Tibial nerve (tissue), 4 donors: ENCODE data around the gene EXPH5. TPM values are rescaled to one million over a fixed set of nuclear protein-coding genes. Genes with fewer than 3 reads are reported as not detected.

ENCODE experiments used
- DNase-seq, 2 donors: peaks; one replicate each; pipeline ENCODE4 v3.0.0-alpha.2; 2019; ENCODE audit warnings: low spot score in 2 of 2
- H3K27ac ChIP-seq, 4 donors: fragments of 200-600 bp; sonication (generic) in 3 of 4; one replicate each; pipeline ENCODE4 v1.5.1; 2017 to 2019; ENCODE audit warnings: mild to moderate bottlenecking in 1 of 4
- H3K27me3 ChIP-seq, 2 donors: fragments of 200-600 bp; sonication (generic) in 1 of 2; one replicate each; pipeline versions ENCODE4 v1.5.1 to v1.6.0; 2017 to 2019
- H3K36me3 ChIP-seq, 3 donors: fragments of 200-600 bp; sonication (generic); one replicate each; pipeline ENCODE4 v1.5.1; 2018 to 2019
- H3K4me1 ChIP-seq, 4 donors: fragments of 200-600 bp; sonication (generic) in 3 of 4; one replicate each; pipeline ENCODE4 v1.5.1; 2017 to 2019
- H3K4me3 ChIP-seq, 4 donors: fragments of 200-600 bp; sonication (generic) in 3 of 4; one replicate each; pipeline ENCODE4 v1.5.1; 2017 to 2019; ENCODE audit warnings: mild to moderate bottlenecking in 1 of 4, moderate library complexity in 1 of 4
- H3K9me3 ChIP-seq, 4 donors: fragments of 200-600 bp; sonication (generic) in 3 of 4; one replicate each; pipeline ENCODE4 v1.5.1; 2017 to 2019
- CTCF ChIP-seq, 5 experiments: fragments of 200-600 bp in 3 of 5; fragments of 450-650 bp in 2 of 5; sonication (generic) in 3 of 5; IDR thresholded peaks; one replicate each; pipeline ENCODE4 v1.5.1; 2016 to 2019; ENCODE audit warnings: antibody characterized with exemption in 5 of 5, mild to moderate bottlenecking in 3 of 5, moderate library complexity in 2 of 5
- EP300 ChIP-seq, 2 donors: sonication (generic); formaldehyde crosslinking; IDR thresholded peaks; one replicate each; pipeline ENCODE4 v1.6.1; 2017; ENCODE audit warnings: antibody characterized with exemption in 2 of 2, mild to moderate bottlenecking in 1 of 2
- POLR2A ChIP-seq, 2 donors: fragments of 450-650 bp; IDR thresholded peaks; one replicate each; pipeline ENCODE4 v1.6.1; 2017; ENCODE audit warnings: antibody characterized with exemption in 2 of 2, mild to moderate bottlenecking in 2 of 2, moderate library complexity in 2 of 2
- WGBS, 2 donors: methylation state at CpG; one replicate each; pipeline ENCODE4 v1.1.5; 2018; 5-methylcytosine and 5-hydroxymethylcytosine counted together
- total RNA-seq, 4 donors: library from RNA; depleted of rRNA; stranded (reverse); fragments of >200 nt; gene quantifications; one replicate each; pipeline ENCODE4 v1.1.0, GENCODE V29; 2016

EXPH5 gene
- total RNA-seq, 4 donors from 2014 or later: 2.4 to 5.4 (median 4.1) TPM

GRCh38 chr11:108601150-108601549 lies 7.6 kb upstream of the EXPH5 start:
- no peaks in the 10 kb centered on the region for H3K4me1 ChIP-seq
- DNase-seq: no peak
- H3K9me3 ChIP-seq: no peaks in the 10 kb centered on the region
- 76 to 83% methylated on average over 1 of the region's 1 CpG for WGBS, 2 donors
- peaks cover 0 to 4% of the 10 kb centered on the region in 2 donors for H3K27me3 ChIP-seq
- no peak overlapping the region for H3K4me3 ChIP-seq
- no peak for TF ChIP-seq POLR2A (IDR thresholded peaks at IDR 0.05)
- no peak for TF ChIP-seq EP300 (IDR thresholded peaks at IDR 0.05)
- TF ChIP-seq CTCF (IDR thresholded peaks at IDR 0.05): no peak
- H3K27ac ChIP-seq: no peak overlapping the region
- no peaks in the 10 kb centered on the region for H3K36me3 ChIP-seq

- TF ChIP-seq CTCF (IDR thresholded peaks at IDR 0.05): no peak
- TF ChIP-seq POLR2A (IDR thresholded peaks at IDR 0.05): no peak
- TF ChIP-seq EP300 (IDR thresholded peaks at IDR 0.05): no peak
- no peak overlapping the region for H3K4me3 ChIP-seq
- no peaks in the 10 kb centered on the region for H3K36me3 ChIP-seq
- no peak overlapping the region for H3K27ac ChIP-seq
- H3K27me3 ChIP-seq: peaks cover 0 to 7% of the 10 kb centered on the region in 2 donors
- DNase-seq: no peak
- no peaks in the 10 kb centered on the region for H3K4me1 ChIP-seq
- H3K9me3 ChIP-seq: no peaks in the 10 kb centered on the region
- WGBS, 2 donors: 88 to 92% methylated on average over 2 of the region's 2 CpGs
Observed at GRCh38 chr11:108599978-108600377, 6.4 kb upstream of the EXPH5 start.

- no peak for TF ChIP-seq EP300 (IDR thresholded peaks at IDR 0.05)
- TF ChIP-seq CTCF (IDR thresholded peaks at IDR 0.05): no peak
- no peak for TF ChIP-seq POLR2A (IDR thresholded peaks at IDR 0.05)
- 60% methylated on average over 5 of the region's 5 CpGs for WGBS, 2 donors
- Histone ChIP-seq H3K36me3 (no peaks in the 10 kb centered on the region), H3K4me3 (no peak overlapping the region), H3K4me1 (peaks cover 0 to 11% (median 2%) of the 10 kb centered on the region in 4 donors), H3K9me3 (no peaks in the 10 kb centered on the region), H3K27me3 (peaks cover 0 to 6% of the 10 kb centered on the region in 2 donors), H3K27ac (no peak overlapping the region)
- no peak for DNase-seq
Observed at GRCh38 chr11:108597736-108598355, 4.3 kb upstream of the EXPH5 start.

- TF ChIP-seq CTCF (IDR thresholded peaks at IDR 0.05): no peak
- TF ChIP-seq POLR2A (IDR thresholded peaks at IDR 0.05): no peak
- TF ChIP-seq EP300 (IDR thresholded peaks at IDR 0.05): no peak
Observed at GRCh38 chr11:108596701-108597100, 3.1 kb upstream of the EXPH5 start.

GRCh38 chr11:108593923-108594434 lies 411 bp upstream of the EXPH5 start:
- Histone ChIP-seq H3K27ac (peak overlapping the region in 1 of 4 donors; percentile 87), H3K9me3 (no peaks in the 10 kb centered on the region), H3K36me3 (no peaks in the 10 kb centered on the region), H3K4me1 (peaks cover 0 to 16% (median 4%) of the 10 kb centered on the region in 4 donors), H3K4me3 (peak overlapping the region in 3 of 4 donors; percentile 59 to 87 (median 72)), H3K27me3 (peaks cover 0 to 6% of the 10 kb centered on the region in 2 donors)
- WGBS, 2 donors: 23 to 24% methylated on average over 5 of the region's 5 CpGs
- DNase-seq: no peak
- TF ChIP-seq CTCF (IDR thresholded peaks at IDR 0.05) (no peak), POLR2A (IDR thresholded peaks at IDR 0.05) (no peak), EP300 (IDR thresholded peaks at IDR 0.05) (no peak)

More at GRCh38 chr11:108596701-108597100, 3.1 kb upstream of the EXPH5 start:
- Histone ChIP-seq H3K36me3 (no peaks in the 10 kb centered on the region), H3K4me1 (peaks cover 0 to 16% (median 4%) of the 10 kb centered on the region in 4 donors), H3K27me3 (peaks cover 0 to 6% of the 10 kb centered on the region in 2 donors), H3K27ac (no peak overlapping the region), H3K9me3 (no peaks in the 10 kb centered on the region), H3K4me3 (no peak overlapping the region)
- 31 to 45% methylated on average over 2 of the region's 2 CpGs for WGBS, 2 donors
- DNase-seq: no peak
